Stimulated activated CD8-positive, alpha-beta memory T cell treated with anti-CD3 and anti-CD28 coated beads, Interleukin-7, amount 100 ng/mL, for 4 hours (primary cell): ENCODE data around the gene CCNJ.
"Not testable (repeated sequence)": the region's sequence is repeated elsewhere in the genome, so short reads cannot be mapped to it uniquely, and the experiment has no call there.

ENCODE experiments used
- DNase-seq, 2 donors: peaks; one replicate each; pipeline ENCODE4 v3.0.0-alpha.2; 2020; ENCODE audit warnings: low read depth in 2 of 2

Gene CCNJ, protein sequence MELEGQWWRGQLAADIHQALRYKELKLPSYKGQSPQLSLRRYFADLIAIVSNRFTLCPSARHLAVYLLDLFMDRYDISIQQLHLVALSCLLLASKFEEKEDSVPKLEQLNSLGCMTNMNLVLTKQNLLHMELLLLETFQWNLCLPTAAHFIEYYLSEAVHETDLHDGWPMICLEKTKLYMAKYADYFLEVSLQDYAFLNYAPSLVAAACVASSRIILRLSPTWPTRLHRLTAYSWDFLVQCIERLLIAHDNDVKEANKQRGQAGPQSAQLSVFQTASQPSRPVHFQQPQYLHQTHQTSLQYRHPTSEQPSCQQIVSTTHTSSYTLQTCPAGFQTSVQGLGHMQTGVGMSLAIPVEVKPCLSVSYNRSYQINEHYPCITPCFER

DNA sequence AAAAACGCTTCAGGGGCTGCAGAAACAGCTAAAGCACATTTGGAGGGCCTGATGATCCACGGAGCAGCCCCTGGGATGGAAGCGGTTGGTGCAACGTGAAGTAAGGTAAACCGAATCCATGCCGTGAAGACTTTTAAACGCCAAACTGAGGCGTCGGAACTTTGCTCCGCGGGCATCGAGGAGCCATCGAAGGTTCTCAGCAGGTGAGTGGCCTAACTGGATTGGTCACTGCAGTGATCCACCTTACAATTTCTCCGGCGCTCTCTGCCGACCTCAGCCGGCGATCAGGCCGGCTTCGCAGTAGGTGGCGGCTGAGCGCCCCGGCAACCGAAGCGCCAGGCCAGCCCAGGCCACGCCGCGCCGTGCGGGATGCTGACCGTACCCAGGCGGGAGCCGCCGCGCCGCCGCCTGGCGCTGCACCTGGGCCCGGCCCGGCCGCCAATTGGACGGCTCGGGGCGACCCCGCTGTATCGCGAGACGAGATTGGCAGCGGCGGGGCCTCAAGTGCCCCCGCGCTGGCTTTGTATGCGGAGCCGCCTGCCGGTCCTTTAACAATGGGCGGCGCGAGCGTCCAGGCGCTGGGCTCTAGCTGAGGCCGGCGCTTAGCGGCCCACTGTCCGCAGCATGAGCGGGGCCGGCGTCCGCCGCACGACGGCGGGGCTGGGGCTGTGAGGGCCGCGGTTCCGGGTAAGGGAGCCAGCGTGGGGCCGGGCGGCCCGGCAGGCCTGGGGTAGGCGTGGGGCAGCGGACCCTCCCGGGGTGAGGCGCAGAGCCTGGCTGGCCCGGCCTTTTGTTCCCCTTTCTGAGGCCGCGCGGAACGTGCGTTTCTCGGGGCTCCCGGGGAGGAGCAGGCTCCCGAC lies at the start of gene CCNJ:
TSS of gene CCNJ (plus strand) at position 551 of the 860 bp plus-strand sequence. CDS start 811 bp downstream, outside the sequence.
- peak; percentile 50 to 81 for DNase-seq

DNA sequence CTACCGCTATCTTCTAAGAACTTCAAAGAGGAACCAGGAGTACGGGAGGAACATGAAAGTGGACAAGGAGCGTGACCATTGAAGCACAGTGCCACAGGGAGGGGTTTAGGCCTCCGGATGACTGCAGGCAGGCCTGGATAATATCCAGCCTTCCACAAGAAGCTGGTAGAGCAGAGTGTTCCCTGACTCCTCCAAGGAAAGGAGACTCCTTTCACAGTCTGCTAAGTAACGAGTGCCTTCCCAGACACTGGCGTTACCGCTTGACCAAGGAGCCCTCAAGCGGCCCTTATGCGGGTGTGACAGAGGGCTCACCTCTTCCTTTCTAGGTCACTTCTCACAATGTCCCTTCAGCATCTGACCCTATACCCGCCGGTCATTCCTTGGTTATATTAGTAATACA lies 49.0 kb upstream of the CCNJ start:
- not testable (repeated sequence) for DNase-seq

DNA sequence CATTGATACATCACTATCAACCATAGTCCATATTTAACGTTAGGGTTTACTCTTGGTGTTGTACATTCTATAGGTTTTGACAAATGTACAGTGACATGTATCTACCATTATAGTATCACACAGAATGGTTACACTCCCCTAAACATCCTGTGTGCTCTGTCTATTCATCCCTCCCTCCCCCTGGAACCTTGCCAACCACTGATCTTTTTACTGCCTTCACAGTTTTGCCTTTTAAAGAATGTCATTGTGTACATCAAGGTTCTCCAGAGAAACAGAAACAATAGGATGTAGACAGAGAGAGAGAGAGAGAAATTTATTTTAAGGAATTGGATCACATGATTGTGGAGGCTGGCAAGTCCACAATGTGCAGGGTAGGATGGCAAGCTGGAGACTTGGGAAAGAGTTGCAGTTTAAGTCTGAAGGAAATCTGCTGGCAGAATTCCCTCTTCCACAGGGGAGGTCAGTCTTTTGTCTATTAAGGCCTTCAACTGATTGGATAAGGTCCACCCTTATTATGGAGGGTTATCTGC lies 45.1 kb upstream of the CCNJ start:
- DNase-seq: no peak

DNA sequence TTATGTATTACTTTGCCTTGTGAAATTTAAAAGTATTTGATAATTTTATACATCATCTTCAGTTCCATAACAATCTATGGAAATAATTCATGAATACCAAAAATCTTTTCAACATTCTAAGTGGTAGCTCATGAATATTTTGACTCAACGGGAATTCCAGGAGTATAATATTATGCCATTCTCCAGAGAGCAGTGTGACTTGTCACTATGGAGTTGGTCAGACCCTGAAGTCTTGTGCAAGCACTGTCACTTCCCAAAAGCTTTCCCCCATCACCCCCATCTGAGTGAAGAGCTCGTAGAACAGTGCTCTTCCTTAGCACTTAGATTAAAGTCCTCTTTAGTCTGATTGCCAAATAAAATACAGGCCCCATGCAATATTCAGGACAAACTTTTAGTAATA lies 29.4 kb upstream of the CCNJ start:
- no peak for DNase-seq

DNA sequence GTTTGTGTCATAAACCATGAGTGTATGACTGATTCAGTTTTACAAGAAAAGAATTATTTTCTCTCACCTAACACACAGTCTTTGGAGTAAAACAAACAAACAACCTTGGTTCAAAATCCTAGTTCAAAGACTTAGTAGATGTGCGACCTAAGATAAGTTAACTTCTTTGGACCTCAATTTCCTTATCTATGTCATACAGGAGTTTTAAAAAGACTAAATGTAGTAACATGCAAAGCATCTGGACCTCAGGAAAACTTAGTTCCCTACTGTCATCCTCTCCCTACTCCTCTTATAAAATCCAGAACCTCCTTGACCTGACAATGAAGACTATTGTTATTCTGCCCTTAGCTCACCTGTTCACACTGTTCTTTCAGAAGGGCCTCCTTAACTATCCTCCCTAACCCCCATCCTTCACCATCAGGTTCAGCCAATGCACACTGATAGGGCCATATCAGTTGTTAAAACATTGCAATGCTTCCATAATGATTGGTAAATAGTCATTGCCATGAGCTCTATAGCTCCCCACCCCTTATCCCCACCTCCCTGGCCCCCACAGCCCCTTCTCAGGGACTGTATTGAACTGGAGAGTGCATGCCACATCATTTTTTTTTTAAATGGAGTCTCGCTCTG lies 28.8 kb upstream of the CCNJ start:
- DNase-seq: no peak

DNA sequence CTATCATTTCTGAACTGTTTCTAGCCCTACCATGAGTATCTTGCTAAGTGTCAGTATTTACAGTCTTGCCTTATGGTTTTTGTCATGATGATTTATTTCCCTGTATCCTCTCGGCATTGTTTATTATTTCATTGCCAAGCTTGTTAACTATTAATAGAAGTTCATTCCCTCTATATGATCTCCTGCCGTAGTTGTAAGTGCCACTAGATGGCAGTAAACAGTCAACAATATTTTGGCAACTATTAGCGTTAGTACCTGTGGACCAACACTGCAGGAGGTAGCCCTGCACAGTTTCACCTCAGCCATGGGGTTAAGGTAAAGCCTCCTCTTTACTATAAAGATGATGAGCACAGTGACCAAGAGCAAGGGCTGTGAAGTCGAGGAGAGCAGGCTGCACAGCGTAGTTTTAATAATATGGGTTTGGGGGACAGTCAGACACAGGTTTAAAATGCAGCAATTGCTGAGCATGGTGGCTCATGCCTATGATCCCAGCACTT lies 26.1 kb upstream of the CCNJ start:
- peak in 1 of 2 donors; percentile 4 for DNase-seq

DNA sequence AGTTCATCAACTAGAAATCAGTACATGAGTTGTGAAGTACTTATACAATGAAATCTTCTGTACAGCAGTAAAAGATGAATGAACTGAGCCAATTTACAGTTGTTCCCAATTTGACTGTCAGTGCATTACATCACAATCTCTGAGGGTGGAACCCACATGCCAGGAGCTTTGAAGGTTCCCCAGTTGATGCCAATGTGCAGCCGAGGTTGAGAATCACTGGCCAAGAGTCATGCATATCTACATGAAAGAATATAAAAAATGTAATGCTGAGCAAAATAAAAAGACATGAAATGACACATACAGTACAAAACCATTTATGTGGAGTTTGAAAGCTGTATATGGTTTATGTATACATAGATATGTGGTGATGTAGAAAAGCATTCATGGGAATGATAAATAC lies 22.1 kb upstream of the CCNJ start:
- no peak for DNase-seq

DNA sequence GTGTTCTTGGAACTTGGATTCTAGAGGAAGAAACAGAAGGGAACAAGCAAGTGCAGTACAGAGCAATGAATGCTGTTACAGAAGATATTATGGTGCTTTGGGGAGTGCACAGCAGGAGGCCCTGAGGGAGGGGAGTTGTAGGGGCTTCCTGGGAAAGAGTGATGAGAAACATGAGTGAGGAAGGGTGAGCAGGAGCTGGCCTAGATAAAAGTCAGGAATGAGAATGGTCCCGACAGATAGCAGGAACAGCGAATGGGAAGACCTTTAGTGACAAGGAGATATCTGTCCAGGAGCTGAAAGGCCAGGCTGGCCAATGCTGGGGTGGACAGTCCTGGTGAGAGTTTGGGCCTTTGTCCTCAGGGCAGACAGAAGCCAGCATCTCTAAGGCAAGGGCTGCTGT lies 20.6 kb upstream of the CCNJ start:
- DNase-seq: no peak

DNA sequence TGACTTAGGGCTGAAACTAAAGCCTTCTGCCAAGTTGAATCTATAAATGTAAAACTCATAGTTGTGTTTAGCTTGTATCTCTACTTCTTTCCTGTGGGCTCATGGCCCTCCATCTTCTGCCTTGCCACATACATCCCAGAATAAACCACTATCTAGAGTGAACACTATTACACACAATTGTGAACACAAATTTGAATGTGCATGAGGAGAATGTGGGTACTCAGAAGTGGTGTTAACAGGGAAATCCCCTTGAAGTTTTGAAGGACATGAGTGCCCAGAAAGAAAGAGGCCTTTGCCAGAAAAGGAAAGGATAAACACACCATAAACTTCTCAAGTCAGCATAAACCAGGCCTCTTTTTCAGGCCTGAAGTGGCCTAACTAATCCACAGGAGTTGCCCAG lies 20.2 kb upstream of the CCNJ start:
- no peak for DNase-seq

DNA sequence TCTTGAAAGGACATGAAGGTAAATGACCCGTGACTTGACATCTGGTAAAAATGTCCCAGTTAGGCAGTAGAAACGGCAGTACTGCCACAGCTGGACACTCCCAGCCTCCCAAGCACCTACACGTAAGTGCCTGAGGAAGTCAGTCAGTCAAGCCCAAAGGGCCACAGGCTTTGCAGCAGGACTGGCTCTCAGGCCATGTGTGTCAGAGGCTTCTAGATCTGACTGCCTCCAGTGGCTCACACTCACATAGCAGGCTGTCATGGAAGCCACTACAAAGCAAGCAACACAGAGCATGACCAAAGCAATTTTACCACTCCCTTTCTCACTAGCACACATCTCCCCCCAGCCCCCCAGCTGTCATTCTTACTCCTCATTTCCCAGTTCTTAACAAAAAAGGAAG lies 17.8 kb upstream of the CCNJ start:
- DNase-seq: no peak

DNA sequence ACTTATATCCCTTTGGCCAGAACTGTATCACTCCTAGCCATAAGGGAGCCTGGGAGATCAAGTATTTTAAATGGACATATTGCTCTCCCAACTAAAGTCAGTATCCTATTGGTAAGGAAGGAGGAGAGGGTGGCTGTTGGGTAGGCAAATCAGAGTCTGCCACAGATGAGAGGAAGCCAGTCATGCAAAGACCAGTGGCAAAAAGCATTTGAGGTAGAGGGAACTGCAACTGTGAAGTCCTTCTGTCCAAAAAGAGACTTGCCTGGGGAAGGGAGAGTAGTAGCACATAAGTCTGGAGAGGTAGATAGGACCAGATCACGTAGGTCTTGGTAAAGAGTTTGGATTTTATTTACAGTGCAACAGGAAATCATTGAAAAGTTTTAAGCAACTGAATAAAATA lies 8.8 kb upstream of the CCNJ start:
- DNase-seq: no peak

DNA sequence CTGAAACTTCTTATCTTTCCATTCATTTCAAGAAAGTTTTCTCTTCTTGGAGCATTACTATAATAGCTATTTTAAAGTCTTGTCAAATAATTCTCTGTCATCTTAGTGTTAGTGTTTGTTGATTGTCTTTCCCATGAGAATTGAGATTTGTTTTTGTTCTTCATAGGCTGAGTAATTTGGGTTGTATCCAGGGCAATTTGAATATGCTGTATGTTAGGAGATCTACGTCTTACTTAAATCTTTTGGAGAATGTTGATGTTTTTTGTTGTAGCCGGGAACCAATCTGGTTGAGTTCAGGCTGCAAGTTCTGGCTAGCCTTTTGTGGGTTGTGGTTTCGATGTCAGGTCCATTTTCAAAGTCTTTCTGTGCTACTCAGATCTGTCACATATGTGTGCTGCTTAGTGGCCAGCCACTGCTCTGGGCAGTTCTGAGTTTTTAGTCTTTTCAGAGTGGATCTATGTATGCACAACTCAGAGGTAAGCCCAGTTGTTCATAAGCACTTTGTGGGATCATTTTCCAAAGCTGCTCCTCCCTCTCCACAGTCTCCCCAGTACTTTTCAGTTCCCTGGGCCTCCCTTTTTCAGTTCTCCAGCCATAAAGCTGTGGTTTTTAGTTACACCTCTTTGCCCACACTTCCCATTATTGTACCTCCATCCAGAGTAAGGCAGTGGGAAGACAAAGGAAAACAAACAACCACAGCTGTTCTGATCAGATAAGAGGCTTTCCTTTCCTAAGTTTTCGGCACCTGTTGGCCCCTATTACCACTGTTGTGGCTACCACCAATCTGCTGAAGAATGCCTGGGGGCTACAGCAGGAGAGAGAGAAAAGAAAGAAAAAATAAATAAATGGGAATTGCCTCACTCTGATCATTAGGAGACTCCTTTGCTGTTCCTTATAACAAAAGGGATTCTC lies 4.7 kb upstream of the CCNJ start:
- no peak for DNase-seq

DNA sequence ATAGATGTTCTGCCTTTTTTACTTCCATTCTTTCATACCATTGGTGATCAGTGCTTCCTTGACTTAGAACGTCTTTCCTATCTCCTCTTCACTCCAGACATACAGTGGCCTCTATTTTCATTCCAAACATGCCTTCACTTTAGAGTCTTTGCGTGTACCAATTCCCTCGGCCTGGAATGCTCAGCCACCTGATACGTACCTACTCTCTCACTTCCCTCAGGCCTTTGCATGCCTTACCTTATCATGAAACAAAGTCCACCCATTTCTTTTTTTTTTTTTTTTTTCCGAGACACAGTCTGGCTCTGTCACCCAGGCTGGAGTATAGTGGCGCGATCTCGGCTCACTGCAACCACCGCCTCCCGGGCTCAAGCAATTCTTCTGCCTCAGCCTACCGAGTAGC lies 2.2 kb upstream of the CCNJ start:
- DNase-seq: no peak

DNA sequence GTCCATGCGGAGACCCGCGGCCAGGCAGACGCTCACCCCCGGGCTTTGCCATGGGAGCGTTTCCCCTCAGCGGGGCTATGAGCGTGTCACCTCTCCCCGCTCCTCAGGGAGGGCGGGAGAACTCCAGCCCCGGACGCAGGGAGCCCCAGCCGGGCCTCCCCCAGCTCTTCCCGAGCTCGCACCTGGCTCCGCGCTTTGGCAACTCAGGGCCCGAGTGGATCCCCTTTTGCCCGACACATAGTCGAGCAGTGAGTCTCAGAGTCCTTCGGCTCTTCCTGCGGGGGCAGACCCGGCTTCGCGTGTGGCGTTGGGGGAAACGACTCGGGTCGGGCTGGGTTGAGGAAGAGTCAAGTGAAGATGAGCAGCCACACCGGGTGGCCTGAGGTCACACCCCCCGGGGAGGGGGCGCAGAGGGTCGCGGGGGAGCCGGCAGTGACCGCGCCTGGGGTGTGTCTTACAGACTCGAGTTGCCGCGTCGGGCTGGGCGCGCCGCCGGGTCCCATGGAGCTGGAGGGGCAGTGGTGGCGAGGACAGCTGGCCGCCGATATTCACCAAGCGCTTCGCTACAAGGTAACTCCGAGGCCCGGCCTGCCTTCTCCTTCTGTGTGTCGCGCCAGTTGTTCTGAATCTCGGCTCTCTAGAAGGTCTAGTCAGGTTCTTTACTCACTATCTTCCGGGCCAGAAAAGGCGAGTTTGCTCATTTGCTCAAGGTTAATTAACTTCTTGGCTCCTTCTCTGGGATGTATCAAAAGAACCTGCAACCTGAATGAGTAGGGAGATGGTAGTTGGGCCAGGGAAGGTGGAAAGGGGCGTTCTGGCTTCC lies 721 bp downstream of the CCNJ start:
- peak; percentile 27 to 44 for DNase-seq

DNA sequence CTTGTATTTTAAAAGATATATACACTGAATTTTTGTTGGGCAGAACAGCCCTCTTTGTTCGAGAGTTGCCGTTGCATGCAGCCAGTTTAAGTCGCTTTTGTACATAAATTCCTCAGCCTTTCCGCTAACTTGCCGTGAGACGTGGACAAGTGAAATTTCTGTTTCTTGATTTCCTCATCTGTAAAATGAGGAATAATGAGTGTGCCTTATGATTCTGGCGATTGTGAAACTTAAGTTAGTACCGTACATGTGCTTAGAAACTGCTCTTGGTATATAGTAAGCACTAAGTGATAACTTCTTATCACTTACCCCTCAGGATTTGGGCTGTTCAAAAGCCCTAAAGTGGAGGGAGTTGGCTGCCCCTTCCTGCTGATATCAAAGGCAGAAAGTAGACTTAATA lies 1.4 kb downstream of the CCNJ start:
- DNase-seq: no peak

DNA sequence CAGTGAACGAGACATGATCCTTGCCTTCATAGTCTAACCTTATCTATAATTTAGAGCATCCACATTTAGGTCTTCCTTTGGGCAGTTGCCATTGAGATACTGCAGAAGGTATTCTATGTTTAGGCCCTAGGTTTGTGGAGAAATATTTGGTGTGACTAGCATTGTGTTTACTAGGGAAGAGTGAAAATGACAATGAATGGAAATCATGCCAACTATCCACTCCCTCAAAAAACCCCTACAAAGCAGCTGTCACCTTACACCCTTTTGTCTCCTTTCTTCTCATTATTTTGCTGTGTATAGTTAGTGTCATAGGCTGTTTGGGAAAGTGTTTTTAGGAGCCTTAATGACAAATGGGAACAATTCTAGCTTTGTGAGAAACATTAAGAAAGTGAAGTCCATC lies 3.2 kb downstream of the CCNJ start:
- DNase-seq: no peak

DNA sequence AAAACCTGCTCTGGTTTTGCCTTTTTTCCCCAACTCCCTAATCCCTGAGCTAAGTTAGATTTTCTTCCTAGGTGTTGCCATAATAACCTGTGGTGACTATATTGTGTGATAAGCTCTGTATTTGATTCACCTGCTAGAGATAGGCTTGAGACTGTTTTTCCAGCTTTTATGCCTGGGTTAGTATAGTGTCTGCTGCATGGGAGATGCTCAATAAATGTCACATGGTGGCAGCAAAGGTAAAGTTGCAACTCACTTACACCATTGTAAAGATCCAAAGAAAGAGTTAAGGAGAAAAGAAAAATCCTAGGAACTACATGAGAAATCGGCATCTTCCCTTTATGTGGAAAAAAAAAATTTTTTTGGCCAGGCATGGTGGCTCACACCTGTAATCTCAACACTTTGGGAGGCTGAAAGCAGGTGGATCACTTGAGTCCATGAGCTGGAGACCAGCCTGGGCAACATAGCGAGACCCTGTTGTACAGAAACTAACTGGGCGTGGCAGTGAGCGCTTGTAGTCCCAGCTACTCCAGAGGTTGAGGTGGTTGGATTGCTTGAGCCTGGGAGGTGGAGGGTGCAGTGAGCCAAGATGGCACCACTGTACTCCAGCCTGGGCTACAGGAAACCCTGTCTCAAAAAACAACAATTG lies 3.7 kb downstream of the CCNJ start:
- no peak for DNase-seq

DNA sequence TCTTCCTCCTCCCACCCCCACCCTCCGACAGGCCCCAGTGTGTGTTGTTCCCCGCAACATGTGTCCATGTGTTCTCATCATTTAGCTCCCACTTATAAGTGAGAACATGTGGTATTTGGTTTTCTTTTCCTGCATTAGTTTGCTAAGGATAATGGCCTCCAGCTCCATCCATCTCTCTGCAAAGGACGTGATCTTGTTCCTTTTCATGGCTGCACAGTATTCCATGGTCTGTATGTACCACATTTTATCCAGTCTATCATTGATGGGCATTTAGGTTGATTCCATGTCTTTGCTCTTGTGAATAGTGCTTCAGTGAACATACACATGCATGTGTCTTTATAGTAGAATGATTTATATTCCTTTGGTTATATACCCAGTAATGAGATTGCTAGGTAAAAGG lies 4.5 kb downstream of the CCNJ start:
- DNase-seq: not testable (repeated sequence)

DNA sequence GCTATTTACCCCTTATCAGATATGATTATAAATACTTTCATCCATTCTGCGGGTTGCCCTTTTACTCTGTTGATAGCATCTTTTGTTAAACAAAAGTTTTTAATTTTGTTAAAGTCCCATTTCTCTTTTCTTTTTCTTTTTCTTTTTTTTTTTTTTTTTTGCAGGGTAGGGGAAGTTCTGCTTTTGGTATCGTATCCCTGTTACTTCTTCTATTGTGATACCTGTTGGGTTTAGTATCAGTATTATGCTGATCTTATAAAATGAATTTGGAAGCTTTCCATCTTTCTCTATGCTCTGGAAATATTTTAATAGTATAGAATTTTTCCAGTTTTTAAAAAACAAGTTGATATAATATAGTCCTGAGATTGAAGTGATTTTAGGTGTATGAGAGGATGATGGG lies 6.0 kb downstream of the CCNJ start:
- no peak for DNase-seq

DNA sequence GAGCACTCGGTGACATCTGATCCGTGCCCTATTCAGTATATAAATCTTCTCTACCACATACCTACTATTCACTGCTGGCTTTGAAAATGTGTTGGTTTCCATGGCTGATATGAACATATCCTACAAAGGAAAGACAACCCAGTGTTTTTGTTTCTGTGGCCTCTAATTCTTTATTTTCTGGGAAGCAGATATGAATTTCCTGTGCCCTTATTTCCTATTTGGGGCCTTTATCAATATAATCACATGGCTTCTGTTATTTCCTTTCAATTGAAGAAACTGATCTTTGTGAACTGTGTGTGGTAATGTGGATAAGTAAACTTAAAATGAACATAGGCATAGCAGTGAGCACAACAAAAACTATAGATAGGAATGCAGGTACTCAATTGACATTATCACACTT lies 10.6 kb downstream of the CCNJ start:
- no peak for DNase-seq
